DOHH2 (cell line): Measurements from ENCODE around the gene USP28.

Source experiments
- CTCF ChIP-seq: fragments of 200-600 bp; sonication (generic); IDR thresholded peaks from one replicate; pipeline ENCODE4 v1.5.1; 2014; ENCODE audit warnings: antibody characterized with exemption, mild to moderate bottlenecking, low read depth, low read length; ENCODE audit not compliant: poor library complexity, severe bottlenecking
- EZH2phosphoT487 ChIP-seq: fragments of 200-600 bp; sonication (generic); IDR thresholded peaks from 2 replicates; pipeline ENCODE4 v1.6.1; 2017; ENCODE audit warnings: borderline replicate concordance, mild to moderate bottlenecking, antibody characterized with exemption, low read length, moderate library complexity, mixed read lengths

DNA sequence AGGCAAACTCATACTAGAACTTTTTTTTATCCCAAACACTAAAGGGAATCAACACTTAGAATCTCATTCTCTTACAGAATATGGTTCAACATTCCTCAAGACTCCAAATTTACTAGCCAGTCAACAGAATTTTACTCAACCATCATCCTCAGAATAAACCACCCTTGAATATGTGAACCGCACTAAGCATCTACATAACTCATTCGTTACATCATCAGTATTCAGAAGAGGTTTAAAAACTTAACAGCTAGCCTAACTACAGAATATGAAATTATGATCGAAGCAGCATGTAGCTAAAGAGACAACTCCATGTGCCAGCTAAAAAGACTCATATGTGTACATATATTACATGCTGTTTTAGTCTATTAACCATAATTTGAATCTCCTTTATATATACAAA, 47.9 kb downstream of the USP28 start:
- TF ChIP-seq CTCF (no peak), EZH2phosphoT487 (no peak)
